HepG2 (cell line): ENCODE measurements around the gene STRADB. TPM values are rescaled to one million over a fixed set of nuclear protein-coding genes. Genes with fewer than 3 reads are reported as not detected.

Experiments used
- ELF3 ChIP-seq: IDR thresholded peaks from 2 replicates; pipeline ENCODE4 v1.6.1; 2016; ENCODE audit warnings: missing genetic modification reagents, missing compliant biosample characterization
- SIN3A ChIP-seq: IDR thresholded peaks from 2 replicates; pipeline ENCODE4 v1.6.1; 2011; ENCODE audit warnings: low read depth, mild to moderate bottlenecking, control low read depth, low read length, borderline replicate concordance
- ZFP36 ChIP-seq: fragments of 150-350 bp; IDR thresholded peaks from 2 replicates; pipeline ENCODE4 v1.6.1; 2018; ENCODE audit warnings: borderline replicate concordance, low read length, low read depth; ENCODE audit not compliant: partially characterized antibody
- ZNF335 ChIP-seq: sonication (generic); formaldehyde crosslinking; IDR thresholded peaks from 2 replicates; pipeline ENCODE4 v1.4.0; 2020; ENCODE audit warnings: missing genetic modification reagents
- ZNF446 ChIP-seq: sonication (generic); formaldehyde crosslinking; IDR thresholded peaks from 2 replicates; pipeline ENCODE4 v1.5.0; 2020; ENCODE audit warnings: mild to moderate bottlenecking, missing genetic modification reagents
- ZNF678 ChIP-seq: sonication (generic); formaldehyde crosslinking; IDR thresholded peaks from 2 replicates; pipeline ENCODE4 v1.4.0; 2020; ENCODE audit warnings: mild to moderate bottlenecking, missing genetic modification reagents
- ZNF709 ChIP-seq: sonication (generic); formaldehyde crosslinking; IDR thresholded peaks from 2 replicates; pipeline ENCODE4 v1.5.0; 2020; ENCODE audit warnings: mild to moderate bottlenecking, missing genetic modification reagents
- ZNF747 ChIP-seq: sonication (generic); formaldehyde crosslinking; IDR thresholded peaks from 2 replicates; pipeline ENCODE4 v1.8.1; 2023; ENCODE audit warnings: missing genetic modification reagents, mild to moderate bottlenecking, borderline replicate concordance
- ZNF777 ChIP-seq: sonication (generic); formaldehyde crosslinking; IDR thresholded peaks from 2 replicates; pipeline ENCODE4 v1.4.0; 2020; ENCODE audit warnings: missing genetic modification reagents
- ZSCAN9 ChIP-seq: IDR thresholded peaks from 2 replicates; pipeline ENCODE4 v1.6.1; 2016; ENCODE audit warnings: borderline replicate concordance
- polyA plus RNA-seq, 8 experiments: library from polyadenylated mRNA; depleted of rRNA in 3 of 8; stranded (reverse) in 7 of 8; unstranded in 1 of 8; fragments of >200 nt; fragmentation: Illumina TruSeq in 4 of 8; extraction: Trizol in 4 of 8; gene quantifications; 2 replicates each; pipeline versions ENCODE4 v1.2.1 to v1.2.3, GENCODE V29; 2011 to 2016; ENCODE audit warnings: low read depth in 4 of 8, missing spikeins in 1 of 8, mixed read lengths in 1 of 8; ENCODE audit not compliant: insufficient read depth in 1 of 8
- total RNA-seq, 5 experiments: library from RNA; depleted of rRNA; stranded (reverse); fragments of >200 nt; fragmentation: Illumina TruSeq; extraction: Trizol; gene quantifications; 2 replicates each; pipeline ENCODE4 v1.2.3, GENCODE V29; 2016; ENCODE audit warnings: low read depth in 1 of 5
- TF ChIP-seq, protein P1 (sequence below): sonication (generic); formaldehyde crosslinking; IDR thresholded peaks from 2 replicates; pipeline ENCODE4 v1.4.0; 2020; ENCODE audit warnings: missing genetic modification reagents
- TF ChIP-seq, protein P2 (sequence below): IDR thresholded peaks from 2 replicates; pipeline ENCODE4 v1.6.1; 2016; ENCODE audit warnings: mild to moderate bottlenecking
- TF ChIP-seq, protein P3 (sequence below): sonication (generic); formaldehyde crosslinking; IDR thresholded peaks from 2 replicates; pipeline ENCODE4 v1.5.0; 2020; ENCODE audit warnings: mild to moderate bottlenecking, missing genetic modification reagents
- TF ChIP-seq, protein P4 (sequence below): sonication (generic); formaldehyde crosslinking; IDR thresholded peaks from 2 replicates; pipeline ENCODE4 v1.4.0; 2020; ENCODE audit warnings: missing genetic modification reagents
- TF ChIP-seq, protein P5 (sequence below): sonication (generic); formaldehyde crosslinking; IDR thresholded peaks from 2 replicates; pipeline ENCODE4 v1.5.0; 2020; ENCODE audit warnings: mild to moderate bottlenecking, low read depth, missing genetic modification reagents, borderline replicate concordance

The STRADB gene
- total and polyA plus RNA-seq, 2 of the 13 experiments (the other 11 are each of a cell fraction or from before 2014, with no cell fraction given) = 34.1 to 66.6 TPM

DNA sequence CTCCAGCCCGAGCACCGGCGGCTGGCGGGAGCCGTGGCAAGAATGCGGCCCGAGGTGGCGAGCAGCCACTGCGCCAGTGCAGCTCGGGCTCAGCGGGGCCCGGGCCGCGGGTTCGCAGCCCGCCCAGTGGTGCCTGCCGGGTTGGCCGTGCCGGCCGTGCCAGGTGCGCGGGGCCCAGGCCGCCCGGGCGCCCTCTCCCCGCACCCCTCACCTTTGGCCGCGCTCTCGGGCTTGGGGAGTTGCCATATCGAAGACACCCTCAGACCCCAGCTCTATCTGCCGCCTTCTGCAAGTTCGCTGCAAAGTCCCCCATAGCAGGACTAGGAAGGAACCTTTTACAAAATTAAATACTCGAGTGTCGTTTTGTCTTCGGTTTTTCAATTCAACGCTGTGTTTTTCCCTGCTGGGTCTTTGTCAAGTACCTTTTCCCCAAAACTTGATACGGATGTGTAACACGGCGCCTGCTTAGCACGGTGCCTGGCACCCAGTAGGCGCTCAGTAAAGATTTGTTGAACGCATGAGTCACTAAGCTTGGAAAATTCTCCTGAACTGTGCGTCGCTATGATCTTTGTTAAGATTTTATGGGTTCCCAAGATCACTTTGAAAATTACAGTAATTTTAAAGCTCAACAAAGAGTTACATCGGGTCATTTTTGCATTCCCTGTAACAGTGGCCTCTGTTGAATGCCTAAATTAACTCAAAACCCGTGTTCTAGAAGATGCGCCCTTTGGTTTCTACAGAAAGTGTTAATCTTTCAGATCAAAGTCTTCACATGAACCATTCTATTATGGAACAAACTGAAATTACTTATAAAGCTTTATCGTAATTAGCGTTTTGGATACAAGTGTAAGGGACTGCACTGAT lies 750 bp downstream of the STRADB start (continued):
- TF ChIP-seq, protein P1, sequence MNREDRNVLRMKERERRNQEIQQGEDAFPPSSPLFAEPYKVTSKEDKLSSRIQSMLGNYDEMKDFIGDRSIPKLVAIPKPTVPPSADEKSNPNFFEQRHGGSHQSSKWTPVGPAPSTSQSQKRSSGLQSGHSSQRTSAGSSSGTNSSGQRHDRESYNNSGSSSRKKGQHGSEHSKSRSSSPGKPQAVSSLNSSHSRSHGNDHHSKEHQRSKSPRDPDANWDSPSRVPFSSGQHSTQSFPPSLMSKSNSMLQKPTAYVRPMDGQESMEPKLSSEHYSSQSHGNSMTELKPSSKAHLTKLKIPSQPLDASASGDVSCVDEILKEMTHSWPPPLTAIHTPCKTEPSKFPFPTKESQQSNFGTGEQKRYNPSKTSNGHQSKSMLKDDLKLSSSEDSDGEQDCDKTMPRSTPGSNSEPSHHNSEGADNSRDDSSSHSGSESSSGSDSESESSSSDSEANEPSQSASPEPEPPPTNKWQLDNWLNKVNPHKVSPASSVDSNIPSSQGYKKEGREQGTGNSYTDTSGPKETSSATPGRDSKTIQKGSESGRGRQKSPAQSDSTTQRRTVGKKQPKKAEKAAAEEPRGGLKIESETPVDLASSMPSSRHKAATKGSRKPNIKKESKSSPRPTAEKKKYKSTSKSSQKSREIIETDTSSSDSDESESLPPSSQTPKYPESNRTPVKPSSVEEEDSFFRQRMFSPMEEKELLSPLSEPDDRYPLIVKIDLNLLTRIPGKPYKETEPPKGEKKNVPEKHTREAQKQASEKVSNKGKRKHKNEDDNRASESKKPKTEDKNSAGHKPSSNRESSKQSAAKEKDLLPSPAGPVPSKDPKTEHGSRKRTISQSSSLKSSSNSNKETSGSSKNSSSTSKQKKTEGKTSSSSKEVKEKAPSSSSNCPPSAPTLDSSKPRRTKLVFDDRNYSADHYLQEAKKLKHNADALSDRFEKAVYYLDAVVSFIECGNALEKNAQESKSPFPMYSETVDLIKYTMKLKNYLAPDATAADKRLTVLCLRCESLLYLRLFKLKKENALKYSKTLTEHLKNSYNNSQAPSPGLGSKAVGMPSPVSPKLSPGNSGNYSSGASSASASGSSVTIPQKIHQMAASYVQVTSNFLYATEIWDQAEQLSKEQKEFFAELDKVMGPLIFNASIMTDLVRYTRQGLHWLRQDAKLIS (CRISPR knock-in tag) = no peak
- TF ChIP-seq ZFP36 = no peak
- TF ChIP-seq, protein P2, sequence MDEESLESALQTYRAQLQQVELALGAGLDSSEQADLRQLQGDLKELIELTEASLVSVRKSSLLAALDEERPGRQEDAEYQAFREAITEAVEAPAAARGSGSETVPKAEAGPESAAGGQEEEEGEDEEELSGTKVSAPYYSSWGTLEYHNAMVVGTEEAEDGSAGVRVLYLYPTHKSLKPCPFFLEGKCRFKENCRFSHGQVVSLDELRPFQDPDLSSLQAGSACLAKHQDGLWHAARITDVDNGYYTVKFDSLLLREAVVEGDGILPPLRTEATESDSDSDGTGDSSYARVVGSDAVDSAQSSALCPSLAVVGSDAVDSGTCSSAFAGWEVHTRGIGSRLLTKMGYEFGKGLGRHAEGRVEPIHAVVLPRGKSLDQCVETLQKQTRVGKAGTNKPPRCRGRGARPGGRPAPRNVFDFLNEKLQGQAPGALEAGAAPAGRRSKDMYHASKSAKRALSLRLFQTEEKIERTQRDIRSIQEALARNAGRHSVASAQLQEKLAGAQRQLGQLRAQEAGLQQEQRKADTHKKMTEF (CRISPR knock-in tag) = no peak
- TF ChIP-seq ZNF335 (CRISPR knock-in tag) = no peak
- TF ChIP-seq, protein P3, sequence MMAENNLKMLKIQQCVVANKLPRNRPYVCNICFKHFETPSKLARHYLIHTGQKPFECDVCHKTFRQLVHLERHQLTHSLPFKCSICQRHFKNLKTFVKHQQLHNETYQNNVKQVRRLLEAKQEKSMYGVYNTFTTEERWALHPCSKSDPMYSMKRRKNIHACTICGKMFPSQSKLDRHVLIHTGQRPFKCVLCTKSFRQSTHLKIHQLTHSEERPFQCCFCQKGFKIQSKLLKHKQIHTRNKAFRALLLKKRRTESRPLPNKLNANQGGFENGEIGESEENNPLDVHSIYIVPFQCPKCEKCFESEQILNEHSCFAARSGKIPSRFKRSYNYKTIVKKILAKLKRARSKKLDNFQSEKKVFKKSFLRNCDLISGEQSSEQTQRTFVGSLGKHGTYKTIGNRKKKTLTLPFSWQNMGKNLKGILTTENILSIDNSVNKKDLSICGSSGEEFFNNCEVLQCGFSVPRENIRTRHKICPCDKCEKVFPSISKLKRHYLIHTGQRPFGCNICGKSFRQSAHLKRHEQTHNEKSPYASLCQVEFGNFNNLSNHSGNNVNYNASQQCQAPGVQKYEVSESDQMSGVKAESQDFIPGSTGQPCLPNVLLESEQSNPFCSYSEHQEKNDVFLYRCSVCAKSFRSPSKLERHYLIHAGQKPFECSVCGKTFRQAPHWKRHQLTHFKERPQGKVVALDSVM = no peak
- TF ChIP-seq ZSCAN9 = no peak
- TF ChIP-seq, protein P4, sequence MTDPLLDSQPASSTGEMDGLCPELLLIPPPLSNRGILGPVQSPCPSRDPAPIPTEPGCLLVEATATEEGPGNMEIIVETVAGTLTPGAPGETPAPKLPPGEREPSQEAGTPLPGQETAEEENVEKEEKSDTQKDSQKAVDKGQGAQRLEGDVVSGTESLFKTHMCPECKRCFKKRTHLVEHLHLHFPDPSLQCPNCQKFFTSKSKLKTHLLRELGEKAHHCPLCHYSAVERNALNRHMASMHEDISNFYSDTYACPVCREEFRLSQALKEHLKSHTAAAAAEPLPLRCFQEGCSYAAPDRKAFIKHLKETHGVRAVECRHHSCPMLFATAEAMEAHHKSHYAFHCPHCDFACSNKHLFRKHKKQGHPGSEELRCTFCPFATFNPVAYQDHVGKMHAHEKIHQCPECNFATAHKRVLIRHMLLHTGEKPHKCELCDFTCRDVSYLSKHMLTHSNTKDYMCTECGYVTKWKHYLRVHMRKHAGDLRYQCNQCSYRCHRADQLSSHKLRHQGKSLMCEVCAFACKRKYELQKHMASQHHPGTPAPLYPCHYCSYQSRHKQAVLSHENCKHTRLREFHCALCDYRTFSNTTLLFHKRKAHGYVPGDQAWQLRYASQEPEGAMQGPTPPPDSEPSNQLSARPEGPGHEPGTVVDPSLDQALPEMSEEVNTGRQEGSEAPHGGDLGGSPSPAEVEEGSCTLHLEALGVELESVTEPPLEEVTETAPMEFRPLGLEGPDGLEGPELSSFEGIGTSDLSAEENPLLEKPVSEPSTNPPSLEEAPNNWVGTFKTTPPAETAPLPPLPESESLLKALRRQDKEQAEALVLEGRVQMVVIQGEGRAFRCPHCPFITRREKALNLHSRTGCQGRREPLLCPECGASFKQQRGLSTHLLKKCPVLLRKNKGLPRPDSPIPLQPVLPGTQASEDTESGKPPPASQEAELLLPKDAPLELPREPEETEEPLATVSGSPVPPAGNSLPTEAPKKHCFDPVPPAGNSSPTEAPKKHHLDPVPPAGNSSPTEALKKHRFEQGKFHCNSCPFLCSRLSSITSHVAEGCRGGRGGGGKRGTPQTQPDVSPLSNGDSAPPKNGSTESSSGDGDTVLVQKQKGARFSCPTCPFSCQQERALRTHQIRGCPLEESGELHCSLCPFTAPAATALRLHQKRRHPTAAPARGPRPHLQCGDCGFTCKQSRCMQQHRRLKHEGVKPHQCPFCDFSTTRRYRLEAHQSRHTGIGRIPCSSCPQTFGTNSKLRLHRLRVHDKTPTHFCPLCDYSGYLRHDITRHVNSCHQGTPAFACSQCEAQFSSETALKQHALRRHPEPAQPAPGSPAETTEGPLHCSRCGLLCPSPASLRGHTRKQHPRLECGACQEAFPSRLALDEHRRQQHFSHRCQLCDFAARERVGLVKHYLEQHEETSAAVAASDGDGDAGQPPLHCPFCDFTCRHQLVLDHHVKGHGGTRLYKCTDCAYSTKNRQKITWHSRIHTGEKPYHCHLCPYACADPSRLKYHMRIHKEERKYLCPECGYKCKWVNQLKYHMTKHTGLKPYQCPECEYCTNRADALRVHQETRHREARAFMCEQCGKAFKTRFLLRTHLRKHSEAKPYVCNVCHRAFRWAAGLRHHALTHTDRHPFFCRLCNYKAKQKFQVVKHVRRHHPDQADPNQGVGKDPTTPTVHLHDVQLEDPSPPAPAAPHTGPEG (CRISPR knock-in tag) = no peak
- TF ChIP-seq ZNF446 (CRISPR knock-in tag) = no peak; the same call in none of the 2 replicates
- TF ChIP-seq ZNF777 (CRISPR knock-in tag) = no peak
- no peak for TF ChIP-seq SIN3A
- TF ChIP-seq, protein P5, sequence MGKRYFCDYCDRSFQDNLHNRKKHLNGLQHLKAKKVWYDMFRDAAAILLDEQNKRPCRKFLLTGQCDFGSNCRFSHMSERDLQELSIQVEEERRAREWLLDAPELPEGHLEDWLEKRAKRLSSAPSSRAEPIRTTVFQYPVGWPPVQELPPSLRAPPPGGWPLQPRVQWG (CRISPR knock-in tag) = no peak
- TF ChIP-seq ZNF747 (CRISPR knock-in tag) = no peak
- TF ChIP-seq ELF3 = no peak
- no peak for TF ChIP-seq ZNF709 (CRISPR knock-in tag)
- no peak for TF ChIP-seq ZNF678 (CRISPR knock-in tag)
